Ishikawa (cell line): Measurements from ENCODE around the gene EGFLAM.

Experiments used
- CEBPB ChIP-seq: IDR thresholded peaks from 2 replicates; pipeline ENCODE4 v1.6.1; 2012
- CREB1 ChIP-seq: IDR thresholded peaks from 2 replicates; pipeline ENCODE4 v1.6.1; 2012; ENCODE audit warnings: low read depth
- EGR1 ChIP-seq: IDR thresholded peaks from 2 replicates; pipeline ENCODE4 v1.6.1; 2012
- EP300 ChIP-seq: IDR thresholded peaks from 2 replicates; pipeline ENCODE4 v1.6.1; 2012; ENCODE audit warnings: borderline replicate concordance
- FOXM1 ChIP-seq: IDR thresholded peaks from 2 replicates; pipeline ENCODE4 v1.6.1; 2012; ENCODE audit warnings: low read depth, borderline replicate concordance
- NFIC ChIP-seq: IDR thresholded peaks from 2 replicates; pipeline ENCODE4 v1.6.1; 2012
- RAD21 ChIP-seq: IDR thresholded peaks from 2 replicates; pipeline ENCODE4 v1.6.1; 2012; ENCODE audit warnings: low read depth
- TAF1 ChIP-seq: IDR thresholded peaks from 2 replicates; pipeline ENCODE4 v1.6.1; 2012; ENCODE audit warnings: low read depth, mild to moderate bottlenecking
- TCF12 ChIP-seq: IDR thresholded peaks from 2 replicates; pipeline ENCODE4 v1.6.1; 2012; ENCODE audit warnings: low read depth
- TEAD4 ChIP-seq: IDR thresholded peaks from 2 replicates; pipeline ENCODE4 v1.6.1; 2012
- YY1 ChIP-seq: IDR thresholded peaks from 2 replicates; pipeline ENCODE4 v1.6.1; 2012; ENCODE audit warnings: low read depth
- ZBTB7A ChIP-seq: IDR thresholded peaks from 2 replicates; pipeline ENCODE4 v1.6.1; 2012; ENCODE audit warnings: low read depth
- TF ChIP-seq, protein P1 (sequence below): IDR thresholded peaks from 2 replicates; pipeline ENCODE4 v1.6.1; 2012
- TF ChIP-seq, protein P2 (sequence below): IDR thresholded peaks from 2 replicates; pipeline ENCODE4 v1.6.1; 2012; ENCODE audit warnings: low read depth, mild to moderate bottlenecking
- TF ChIP-seq, protein P3 (sequence below): IDR thresholded peaks from 2 replicates; pipeline ENCODE4 v1.6.1; 2012

The EGFLAM gene

DNA sequence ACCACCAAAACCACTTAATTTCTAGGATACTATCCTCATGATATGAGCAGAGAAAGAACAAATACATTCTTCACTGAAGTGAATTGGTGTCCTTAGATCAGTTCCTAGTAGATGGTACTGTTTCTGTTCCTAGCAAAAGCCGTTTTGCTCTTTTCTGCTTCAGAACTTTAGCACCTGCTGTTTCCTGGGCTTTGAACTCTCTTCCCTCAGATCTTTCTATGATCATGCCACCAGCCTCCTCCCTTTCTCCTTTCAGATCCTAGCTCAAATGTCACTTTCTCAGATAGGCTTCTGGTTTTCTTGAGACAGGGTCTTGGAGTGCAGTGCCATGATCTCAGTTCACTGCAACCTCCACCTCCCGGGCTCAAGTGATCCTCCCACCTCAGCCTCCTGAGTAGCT is 118.0 kb downstream of the EGFLAM start:
- no peak for TF ChIP-seq ZBTB7A
- TF ChIP-seq, protein P1, sequence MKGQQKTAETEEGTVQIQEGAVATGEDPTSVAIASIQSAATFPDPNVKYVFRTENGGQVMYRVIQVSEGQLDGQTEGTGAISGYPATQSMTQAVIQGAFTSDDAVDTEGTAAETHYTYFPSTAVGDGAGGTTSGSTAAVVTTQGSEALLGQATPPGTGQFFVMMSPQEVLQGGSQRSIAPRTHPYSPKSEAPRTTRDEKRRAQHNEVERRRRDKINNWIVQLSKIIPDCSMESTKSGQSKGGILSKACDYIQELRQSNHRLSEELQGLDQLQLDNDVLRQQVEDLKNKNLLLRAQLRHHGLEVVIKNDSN = no peak
- TF ChIP-seq YY1 = no peak
- TF ChIP-seq, protein P2, sequence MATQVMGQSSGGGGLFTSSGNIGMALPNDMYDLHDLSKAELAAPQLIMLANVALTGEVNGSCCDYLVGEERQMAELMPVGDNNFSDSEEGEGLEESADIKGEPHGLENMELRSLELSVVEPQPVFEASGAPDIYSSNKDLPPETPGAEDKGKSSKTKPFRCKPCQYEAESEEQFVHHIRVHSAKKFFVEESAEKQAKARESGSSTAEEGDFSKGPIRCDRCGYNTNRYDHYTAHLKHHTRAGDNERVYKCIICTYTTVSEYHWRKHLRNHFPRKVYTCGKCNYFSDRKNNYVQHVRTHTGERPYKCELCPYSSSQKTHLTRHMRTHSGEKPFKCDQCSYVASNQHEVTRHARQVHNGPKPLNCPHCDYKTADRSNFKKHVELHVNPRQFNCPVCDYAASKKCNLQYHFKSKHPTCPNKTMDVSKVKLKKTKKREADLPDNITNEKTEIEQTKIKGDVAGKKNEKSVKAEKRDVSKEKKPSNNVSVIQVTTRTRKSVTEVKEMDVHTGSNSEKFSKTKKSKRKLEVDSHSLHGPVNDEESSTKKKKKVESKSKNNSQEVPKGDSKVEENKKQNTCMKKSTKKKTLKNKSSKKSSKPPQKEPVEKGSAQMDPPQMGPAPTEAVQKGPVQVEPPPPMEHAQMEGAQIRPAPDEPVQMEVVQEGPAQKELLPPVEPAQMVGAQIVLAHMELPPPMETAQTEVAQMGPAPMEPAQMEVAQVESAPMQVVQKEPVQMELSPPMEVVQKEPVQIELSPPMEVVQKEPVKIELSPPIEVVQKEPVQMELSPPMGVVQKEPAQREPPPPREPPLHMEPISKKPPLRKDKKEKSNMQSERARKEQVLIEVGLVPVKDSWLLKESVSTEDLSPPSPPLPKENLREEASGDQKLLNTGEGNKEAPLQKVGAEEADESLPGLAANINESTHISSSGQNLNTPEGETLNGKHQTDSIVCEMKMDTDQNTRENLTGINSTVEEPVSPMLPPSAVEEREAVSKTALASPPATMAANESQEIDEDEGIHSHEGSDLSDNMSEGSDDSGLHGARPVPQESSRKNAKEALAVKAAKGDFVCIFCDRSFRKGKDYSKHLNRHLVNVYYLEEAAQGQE = no peak
- TF ChIP-seq FOXM1 = no peak
- TF ChIP-seq NFIC = no peak
- no peak for TF ChIP-seq EP300
- TF ChIP-seq TEAD4 = no peak
- TF ChIP-seq, protein P3, sequence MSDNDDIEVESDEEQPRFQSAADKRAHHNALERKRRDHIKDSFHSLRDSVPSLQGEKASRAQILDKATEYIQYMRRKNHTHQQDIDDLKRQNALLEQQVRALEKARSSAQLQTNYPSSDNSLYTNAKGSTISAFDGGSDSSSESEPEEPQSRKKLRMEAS = no peak
- TF ChIP-seq CREB1 = no peak
- no peak for TF ChIP-seq RAD21
- no peak for TF ChIP-seq TAF1
- TF ChIP-seq CEBPB = no peak
- no peak for TF ChIP-seq EGR1

DNA sequence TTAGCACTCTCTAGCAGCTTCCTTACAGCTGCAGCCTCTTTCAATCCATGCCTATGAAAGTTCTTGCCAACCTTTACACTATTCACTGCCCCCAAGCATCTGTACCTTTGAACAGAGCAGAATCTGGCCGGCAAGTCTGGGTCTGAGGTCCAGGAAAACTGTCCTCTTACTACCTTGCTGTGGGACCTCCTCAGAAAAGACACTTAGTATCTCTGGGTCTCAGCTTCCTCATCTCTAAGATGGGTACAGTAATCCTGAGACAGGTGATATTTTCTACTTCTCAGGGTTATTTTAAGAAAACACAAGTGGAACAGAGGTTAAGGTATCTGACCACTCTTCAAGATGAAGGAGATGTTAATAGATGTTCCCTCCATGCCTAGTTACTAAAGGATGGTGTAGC is 120.2 kb downstream of the EGFLAM start:
- TF ChIP-seq ZBTB7A = no peak
- no peak for TF ChIP-seq TCF12

DNA sequence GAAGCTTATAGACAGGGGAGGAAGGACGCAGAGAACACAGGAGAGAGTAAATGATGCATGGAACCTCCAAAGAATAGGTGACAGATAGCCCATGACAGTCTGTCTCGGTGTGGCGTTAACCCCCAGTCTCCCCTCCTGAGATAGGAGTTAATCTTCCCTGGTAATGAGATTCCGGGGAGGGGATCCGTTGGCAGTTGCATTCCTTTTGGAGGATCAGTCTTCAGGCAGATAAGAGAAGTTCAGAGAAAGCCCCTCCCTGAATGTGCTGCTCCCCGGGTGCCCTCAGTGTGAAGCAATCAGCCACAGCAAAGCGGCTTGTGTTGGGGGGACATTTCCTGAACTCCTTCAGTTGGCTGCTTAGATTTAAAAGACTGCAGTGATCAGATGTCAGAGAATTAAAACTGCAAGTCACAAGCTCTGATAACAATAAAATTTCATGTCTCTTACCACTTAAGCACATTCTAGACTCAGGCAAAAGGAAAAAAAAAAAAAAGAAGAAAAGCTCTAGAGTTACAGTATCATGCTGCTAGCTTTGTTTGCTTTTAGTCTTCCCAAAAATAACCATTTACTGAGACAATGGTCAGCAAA is 121.1 kb downstream of the EGFLAM start:
- no peak for TF ChIP-seq TAF1
- no peak for TF ChIP-seq ZBTB7A
- no peak for TF ChIP-seq FOXM1
- TF ChIP-seq, protein P1 = no peak
- no peak for TF ChIP-seq NFIC
- TF ChIP-seq, protein P3 = no peak
- no peak for TF ChIP-seq TCF12

DNA sequence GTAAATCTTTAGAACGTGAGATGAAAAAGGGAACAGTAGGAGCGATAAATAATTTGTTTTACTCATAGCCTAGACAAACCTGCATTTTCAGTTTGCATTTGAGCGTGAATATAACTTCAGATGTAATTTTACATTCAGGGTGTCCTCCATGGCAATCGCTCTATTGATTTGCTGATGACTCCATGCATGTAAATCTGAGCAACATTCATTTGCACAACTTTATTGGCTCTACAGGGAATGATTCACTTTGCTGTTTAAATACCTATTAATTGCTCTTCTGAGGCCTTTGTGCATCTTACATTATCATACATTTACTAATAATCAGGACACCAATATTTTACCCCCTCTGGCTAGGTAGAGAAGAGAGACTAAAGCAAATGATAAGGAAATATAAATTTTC is 122.2 kb downstream of the EGFLAM start:
- TF ChIP-seq CREB1 (no peak), CEBPB (no peak), RAD21 (no peak), FOXM1 (no peak), ZBTB7A (no peak), EP300 (no peak), YY1 (no peak), NFIC (no peak), TCF12 (no peak), TAF1 (no peak), EGR1 (no peak), TEAD4 (no peak)
- TF ChIP-seq, protein P3 = no peak
- TF ChIP-seq, protein P2 = no peak
- TF ChIP-seq, protein P1 = no peak

DNA sequence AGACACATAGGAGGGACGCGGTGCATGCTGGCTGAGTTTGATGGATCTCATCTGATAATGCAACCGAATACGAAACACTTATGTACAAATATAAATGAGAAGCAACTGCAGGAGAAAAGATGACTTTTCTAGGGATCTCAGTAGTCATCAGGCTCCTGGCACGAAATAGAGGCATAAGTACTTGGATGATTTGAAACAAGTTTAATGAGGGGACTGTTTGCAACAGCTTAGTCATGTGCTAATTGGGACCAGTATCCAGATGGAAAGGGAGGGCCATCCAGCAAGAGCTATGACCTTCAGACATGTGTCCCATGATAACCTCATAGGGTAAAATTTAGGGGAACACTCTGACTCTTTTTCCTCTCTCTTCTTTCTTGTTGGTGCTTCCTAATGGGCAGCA is 123.0 kb downstream of the EGFLAM start:
- TF ChIP-seq TCF12 = no peak
- no peak for TF ChIP-seq TEAD4
- TF ChIP-seq RAD21 = no peak
- no peak for TF ChIP-seq YY1
- TF ChIP-seq, protein P2 = no peak
- no peak for TF ChIP-seq EGR1
- no peak for TF ChIP-seq TAF1
- no peak for TF ChIP-seq CREB1
- TF ChIP-seq, protein P3 = no peak
- TF ChIP-seq EP300 = no peak
- TF ChIP-seq FOXM1 = no peak
- TF ChIP-seq, protein P1 = no peak
